Neural cell (in vitro differentiated cells): ENCODE results near the gene PDE6D.

Experiments
- CTCF ChIP-seq: fragments of 450-650 bp; IDR thresholded peaks from 2 replicates; pipeline ENCODE4 v1.5.1; 2014; ENCODE audit warnings: antibody characterized with exemption, mild to moderate bottlenecking, moderate library complexity; ENCODE audit not compliant: poor library complexity, severe bottlenecking
- EP300 ChIP-seq: fragments of 450-650 bp; conservative IDR thresholded peaks from 2 replicates; pipeline ENCODE4 v1.6.1; 2014; ENCODE audit warnings: antibody characterized with exemption, mild to moderate bottlenecking, moderate library complexity; ENCODE audit not compliant: poor library complexity, severe bottlenecking
- EZH2 ChIP-seq: fragments of 200-600, 300-800 bp; shearing (Covaris generic), sonication (generic); IDR thresholded peaks from 2 replicates; pipeline ENCODE4 v1.6.1; 2014; ENCODE audit warnings: antibody characterized with exemption, low read length, borderline replicate concordance, mild to moderate bottlenecking; ENCODE audit not compliant: insufficient read depth, poor library complexity, severe bottlenecking
- RAD21 ChIP-seq: fragments of 450-650 bp; conservative IDR thresholded peaks from 2 replicates; pipeline ENCODE4 v1.6.1; 2014; ENCODE audit warnings: antibody characterized with exemption, mild to moderate bottlenecking, moderate library complexity
- REST ChIP-seq: IDR thresholded peaks from 2 replicates; pipeline ENCODE4 v1.6.1; 2012; ENCODE audit warnings: borderline replicate concordance

GRCh38 chr2:231795525-231796327 is 14.6 kb upstream of the PDE6D start:
- TF ChIP-seq CTCF, result peak; percentile 23
- TF ChIP-seq RAD21, result no peak
- TF ChIP-seq EP300, result no peak
- TF ChIP-seq REST, result no peak
- TF ChIP-seq EZH2, result no peak
